Ishikawa (cell line): ENCODE data around the gene CASP2.

ENCODE experiments used
- EP300 ChIP-seq: IDR thresholded peaks from 2 replicates; pipeline ENCODE4 v1.6.1; 2012; ENCODE audit warnings: borderline replicate concordance
- FOXM1 ChIP-seq: IDR thresholded peaks from 2 replicates; pipeline ENCODE4 v1.6.1; 2012; ENCODE audit warnings: low read depth, borderline replicate concordance
- TAF1 ChIP-seq: IDR thresholded peaks from 2 replicates; pipeline ENCODE4 v1.6.1; 2012; ENCODE audit warnings: low read depth, mild to moderate bottlenecking
- TEAD4 ChIP-seq: IDR thresholded peaks from 2 replicates; pipeline ENCODE4 v1.6.1; 2012
- TF ChIP-seq, protein P1 (sequence below): IDR thresholded peaks from 2 replicates; pipeline ENCODE4 v1.6.1; 2012
- TF ChIP-seq, protein P2 (sequence below): IDR thresholded peaks from 2 replicates; pipeline ENCODE4 v1.6.1; 2012; ENCODE audit warnings: low read depth, mild to moderate bottlenecking

DNA sequence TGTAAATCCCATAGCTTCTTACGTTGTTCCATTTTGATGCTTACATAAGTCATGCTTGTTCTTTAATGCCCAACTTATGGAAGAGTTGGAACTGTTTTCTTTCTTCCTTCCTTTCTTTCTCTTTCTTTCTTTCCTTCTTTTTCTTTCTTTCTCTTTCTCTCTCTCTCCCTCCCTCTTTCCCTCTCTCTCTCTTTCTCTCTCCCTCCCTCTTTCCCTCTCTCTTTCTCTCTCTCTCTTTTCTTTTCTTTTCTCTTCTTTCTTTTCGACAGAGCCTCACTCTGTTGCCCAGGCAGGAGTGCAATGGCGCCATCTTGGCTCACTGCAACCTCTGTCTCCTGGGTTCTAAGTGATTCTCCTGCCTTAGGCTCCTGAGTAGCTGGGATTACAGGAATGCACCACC is 55.4 kb downstream of the CASP2 start:
- TF ChIP-seq, protein P1, sequence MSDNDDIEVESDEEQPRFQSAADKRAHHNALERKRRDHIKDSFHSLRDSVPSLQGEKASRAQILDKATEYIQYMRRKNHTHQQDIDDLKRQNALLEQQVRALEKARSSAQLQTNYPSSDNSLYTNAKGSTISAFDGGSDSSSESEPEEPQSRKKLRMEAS = no peak
- TF ChIP-seq TEAD4 (no peak), TAF1 (no peak), EP300 (no peak), FOXM1 (no peak)
- TF ChIP-seq, protein P2, sequence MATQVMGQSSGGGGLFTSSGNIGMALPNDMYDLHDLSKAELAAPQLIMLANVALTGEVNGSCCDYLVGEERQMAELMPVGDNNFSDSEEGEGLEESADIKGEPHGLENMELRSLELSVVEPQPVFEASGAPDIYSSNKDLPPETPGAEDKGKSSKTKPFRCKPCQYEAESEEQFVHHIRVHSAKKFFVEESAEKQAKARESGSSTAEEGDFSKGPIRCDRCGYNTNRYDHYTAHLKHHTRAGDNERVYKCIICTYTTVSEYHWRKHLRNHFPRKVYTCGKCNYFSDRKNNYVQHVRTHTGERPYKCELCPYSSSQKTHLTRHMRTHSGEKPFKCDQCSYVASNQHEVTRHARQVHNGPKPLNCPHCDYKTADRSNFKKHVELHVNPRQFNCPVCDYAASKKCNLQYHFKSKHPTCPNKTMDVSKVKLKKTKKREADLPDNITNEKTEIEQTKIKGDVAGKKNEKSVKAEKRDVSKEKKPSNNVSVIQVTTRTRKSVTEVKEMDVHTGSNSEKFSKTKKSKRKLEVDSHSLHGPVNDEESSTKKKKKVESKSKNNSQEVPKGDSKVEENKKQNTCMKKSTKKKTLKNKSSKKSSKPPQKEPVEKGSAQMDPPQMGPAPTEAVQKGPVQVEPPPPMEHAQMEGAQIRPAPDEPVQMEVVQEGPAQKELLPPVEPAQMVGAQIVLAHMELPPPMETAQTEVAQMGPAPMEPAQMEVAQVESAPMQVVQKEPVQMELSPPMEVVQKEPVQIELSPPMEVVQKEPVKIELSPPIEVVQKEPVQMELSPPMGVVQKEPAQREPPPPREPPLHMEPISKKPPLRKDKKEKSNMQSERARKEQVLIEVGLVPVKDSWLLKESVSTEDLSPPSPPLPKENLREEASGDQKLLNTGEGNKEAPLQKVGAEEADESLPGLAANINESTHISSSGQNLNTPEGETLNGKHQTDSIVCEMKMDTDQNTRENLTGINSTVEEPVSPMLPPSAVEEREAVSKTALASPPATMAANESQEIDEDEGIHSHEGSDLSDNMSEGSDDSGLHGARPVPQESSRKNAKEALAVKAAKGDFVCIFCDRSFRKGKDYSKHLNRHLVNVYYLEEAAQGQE = no peak
